Tibial nerve (tissue), 4 donors: Measurements from ENCODE around the gene QARS1. TPM values are rescaled to one million over a fixed set of nuclear protein-coding genes. Genes with fewer than 3 reads are reported as not detected.

Experiments
- DNase-seq, 2 donors: peaks; one replicate each; pipeline ENCODE4 v3.0.0-alpha.2; 2019; ENCODE audit warnings: low spot score in 2 of 2
- H3K27ac ChIP-seq, 4 donors: fragments of 200-600 bp; sonication (generic) in 3 of 4; one replicate each; pipeline ENCODE4 v1.5.1; 2017 to 2019; ENCODE audit warnings: mild to moderate bottlenecking in 1 of 4
- H3K27me3 ChIP-seq, 2 donors: fragments of 200-600 bp; sonication (generic) in 1 of 2; one replicate each; pipeline versions ENCODE4 v1.5.1 to v1.6.0; 2017 to 2019
- H3K36me3 ChIP-seq, 3 donors: fragments of 200-600 bp; sonication (generic); one replicate each; pipeline ENCODE4 v1.5.1; 2018 to 2019
- H3K4me1 ChIP-seq, 4 donors: fragments of 200-600 bp; sonication (generic) in 3 of 4; one replicate each; pipeline ENCODE4 v1.5.1; 2017 to 2019
- H3K4me3 ChIP-seq, 4 donors: fragments of 200-600 bp; sonication (generic) in 3 of 4; one replicate each; pipeline ENCODE4 v1.5.1; 2017 to 2019; ENCODE audit warnings: mild to moderate bottlenecking in 1 of 4, moderate library complexity in 1 of 4
- H3K9me3 ChIP-seq, 4 donors: fragments of 200-600 bp; sonication (generic) in 3 of 4; one replicate each; pipeline ENCODE4 v1.5.1; 2017 to 2019
- CTCF ChIP-seq, 5 experiments: fragments of 200-600 bp in 3 of 5; fragments of 450-650 bp in 2 of 5; sonication (generic) in 3 of 5; IDR thresholded peaks; one replicate each; pipeline ENCODE4 v1.5.1; 2016 to 2019; ENCODE audit warnings: antibody characterized with exemption in 5 of 5, mild to moderate bottlenecking in 3 of 5, moderate library complexity in 2 of 5
- EP300 ChIP-seq, 2 donors: sonication (generic); formaldehyde crosslinking; IDR thresholded peaks; one replicate each; pipeline ENCODE4 v1.6.1; 2017; ENCODE audit warnings: antibody characterized with exemption in 2 of 2, mild to moderate bottlenecking in 1 of 2
- POLR2A ChIP-seq, 2 donors: fragments of 450-650 bp; IDR thresholded peaks; one replicate each; pipeline ENCODE4 v1.6.1; 2017; ENCODE audit warnings: antibody characterized with exemption in 2 of 2, mild to moderate bottlenecking in 2 of 2, moderate library complexity in 2 of 2
- WGBS, 2 donors: methylation state at CpG; one replicate each; pipeline ENCODE4 v1.1.5; 2018; 5-methylcytosine and 5-hydroxymethylcytosine counted together
- small RNA-seq: library from RNA; depleted of rRNA; stranded (forward); fragments of <200 nt; gene quantifications from one replicate; pipeline ENCODE3, GENCODE V24; 2016
- total RNA-seq, 4 donors: library from RNA; depleted of rRNA; stranded (reverse); fragments of >200 nt; gene quantifications; one replicate each; pipeline ENCODE4 v1.1.0, GENCODE V29; 2016

Gene QARS1
- total RNA-seq, 4 donors from 2014 or later, result 137 to 227 (median 161) TPM

- no peaks in the 10 kb centered on the region for H3K4me1 ChIP-seq
- TF ChIP-seq CTCF (IDR thresholded peaks at IDR 0.05) (no peak), POLR2A (IDR thresholded peaks at IDR 0.05) (no peak), EP300 (IDR thresholded peaks at IDR 0.05) (no peak)
- no peak overlapping the region for H3K27ac ChIP-seq
- H3K9me3 ChIP-seq, result no peaks in the 10 kb centered on the region
- peaks cover 4 to 86% (median 20%) of the 10 kb centered on the region in 3 donors for H3K36me3 ChIP-seq
- 84 to 95% methylated on average over 6 to 10 of the region's 10 CpGs for WGBS, 2 donors
- no peaks in the 10 kb centered on the region for H3K27me3 ChIP-seq
- H3K4me3 ChIP-seq, result no peak overlapping the region
- DNase-seq, result no peak
Observed at GRCh38 chr3:49057268-49057667, 47.3 kb downstream of the QARS1 start.

GRCh38 chr3:49054344-49054862 lies 50.2 kb downstream of the QARS1 start:
- H3K36me3 ChIP-seq, result peaks cover 4 to 80% (median 16%) of the 10 kb centered on the region in 3 donors

GRCh38 chr3:49053543-49053942 lies 51.0 kb downstream of the QARS1 start:
- 79 to 97% methylated on average over 1 of the region's 1 CpG for WGBS, 2 donors
- no peaks in the 10 kb centered on the region for H3K27me3 ChIP-seq
- no peak for TF ChIP-seq EP300 (IDR thresholded peaks at IDR 0.05)
- TF ChIP-seq CTCF (IDR thresholded peaks at IDR 0.05), result no peak
- TF ChIP-seq POLR2A (IDR thresholded peaks at IDR 0.05), result no peak
- H3K9me3 ChIP-seq, result no peaks in the 10 kb centered on the region
- no peaks in the 10 kb centered on the region for H3K4me1 ChIP-seq
- no peak overlapping the region for H3K4me3 ChIP-seq
- H3K36me3 ChIP-seq, result peaks cover 4 to 78% (median 16%) of the 10 kb centered on the region in 3 donors
- no peak for DNase-seq
- H3K27ac ChIP-seq, result no peak overlapping the region

More at GRCh38 chr3:49054344-49054862, 50.2 kb downstream of the QARS1 start:
- H3K27me3 ChIP-seq, result no peaks in the 10 kb centered on the region
- 85 to 96% methylated on average over 2 of the region's 2 CpGs for WGBS, 2 donors
- H3K4me3 ChIP-seq, result no peak overlapping the region
- no peaks in the 10 kb centered on the region for H3K4me1 ChIP-seq
- H3K27ac ChIP-seq, result no peak overlapping the region
- no peaks in the 10 kb centered on the region for H3K9me3 ChIP-seq
- TF ChIP-seq CTCF (IDR thresholded peaks at IDR 0.05) (no peak), EP300 (IDR thresholded peaks at IDR 0.05) (no peak), POLR2A (IDR thresholded peaks at IDR 0.05) (no peak)
- DNase-seq, result no peak

Small RNA genes lying within 50 kb of the gene (small RNA-seq; reads per million reads assigned to genes)
- gene RN7SL182P, result not detected

Other genes starting within 250 kb of the QARS1 start
- 10 to 100 TPM; 19.6 to 39.3 (median 22.1) TPM for gene SLC25A20, start 205.9 kb downstream of the QARS1 start, total RNA-seq
- gene ARIH2, start 185.9 kb downstream of the QARS1 start, total RNA-seq, result 100 to 1,000 TPM in 2 of 4 donors, 10 to 100 TPM in 2; 68.8 to 115 (median 94.4) TPM
- 10 to 100 TPM; 76.4 to 99.0 (median 88.8) TPM for gene P4HTM, start 114.5 kb downstream of the QARS1 start, total RNA-seq
- 100 to 1,000 TPM in 3 of 4 donors, 10 to 100 TPM in 1; 95.3 to 138 (median 117) TPM for gene WDR6, start 97.4 kb downstream of the QARS1 start, total RNA-seq
- gene DALRD3, start 86.2 kb downstream of the QARS1 start, total RNA-seq, result 10 to 100 TPM; 35.7 to 48.6 (median 43.8) TPM
- 100 to 1,000 TPM; 116 to 122 (median 118) TPM for gene NDUFAF3, start 82.6 kb downstream of the QARS1 start, total RNA-seq
- gene IMPDH2, start 75.4 kb downstream of the QARS1 start, total RNA-seq, result 100 to 1,000 TPM; 108 to 156 (median 128) TPM
- gene QRICH1, start 10.7 kb downstream of the QARS1 start, total RNA-seq, result 10 to 100 TPM; 66.2 to 93.9 (median 82.6) TPM
- gene USP19, start 16.1 kb upstream of the QARS1 start, total RNA-seq, result 100 to 1,000 TPM in 1 of 4 donors, 10 to 100 TPM in 3; 72.3 to 113 (median 83.6) TPM
- gene LAMB2, start 28.3 kb upstream of the QARS1 start, total RNA-seq, result 100 to 1,000 TPM; 589 to 844 (median 649) TPM
- gene CCDC71, start 61.6 kb upstream of the QARS1 start, total RNA-seq, result 10 to 100 TPM; 30.4 to 38.3 (median 36.3) TPM
- gene KLHDC8B, start 66.8 kb upstream of the QARS1 start, total RNA-seq, result 10 to 100 TPM; 20.8 to 33.1 (median 29.7) TPM
- gene C3orf62, start 172.5 kb upstream of the QARS1 start, total RNA-seq, result 1 to 10 TPM; 2.6 to 3.3 (median 3.0) TPM
- gene USP4, start 235.3 kb upstream of the QARS1 start, total RNA-seq, result 10 to 100 TPM; 33.7 to 49.8 (median 46.0) TPM